ENCODE measurements around the gene RPS28.

- TF ChIP-seq POLR2A (IDR thresholded peaks at IDR 0.05; ENCODE audit: low read length) (no peak), GATA1 (IDR thresholded peaks at IDR 0.05; ENCODE audit: low read depth, low read length) (no peak)
Observed at GRCh38 chr19:8366121-8366581, 44.9 kb downstream of the RPS28 start.

All from erythroblast (primary cell).